NCI-H146 (cell line): ENCODE results near the gene MYB.
A peak's percentile ranks its signal among the peaks of the same experiment; 100 is the strongest.
"Not testable (repeated sequence)": the region's sequence is repeated elsewhere in the genome, so short reads cannot be mapped to it uniquely, and the experiment has no call there.

Source experiments
- DNase-seq: peaks from one replicate; lab custom pipeline; 2025; lab: John Stamatoyannopoulos, UW

The MYB gene

DNA sequence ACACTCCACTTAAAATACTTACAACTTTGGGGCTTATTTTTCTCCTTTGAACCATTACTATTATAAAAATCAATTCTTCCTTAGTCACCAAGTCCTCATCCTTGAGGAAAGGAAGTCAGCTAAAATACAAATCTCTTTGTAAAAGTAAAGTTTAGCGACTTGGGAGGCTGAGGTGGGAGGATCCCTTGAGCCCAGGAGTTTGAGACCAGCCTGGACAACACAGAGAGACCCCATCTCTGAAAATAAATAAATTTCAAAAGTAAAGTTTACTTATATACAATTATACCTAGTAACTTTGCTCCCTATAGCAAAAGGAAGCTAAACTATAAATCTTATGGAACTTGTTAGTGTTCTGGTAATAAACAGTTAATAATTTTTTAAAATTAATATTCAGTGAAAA is 40.4 kb downstream of the MYB start:
- no peak for DNase-seq

- no peak for DNase-seq
Measured at GRCh38 chr6:135222623-135223022, 41.5 kb downstream of the MYB start.

- DNase-seq, result no peak
Measured at GRCh38 chr6:135224037-135224647, 43.0 kb downstream of the MYB start.

DNA sequence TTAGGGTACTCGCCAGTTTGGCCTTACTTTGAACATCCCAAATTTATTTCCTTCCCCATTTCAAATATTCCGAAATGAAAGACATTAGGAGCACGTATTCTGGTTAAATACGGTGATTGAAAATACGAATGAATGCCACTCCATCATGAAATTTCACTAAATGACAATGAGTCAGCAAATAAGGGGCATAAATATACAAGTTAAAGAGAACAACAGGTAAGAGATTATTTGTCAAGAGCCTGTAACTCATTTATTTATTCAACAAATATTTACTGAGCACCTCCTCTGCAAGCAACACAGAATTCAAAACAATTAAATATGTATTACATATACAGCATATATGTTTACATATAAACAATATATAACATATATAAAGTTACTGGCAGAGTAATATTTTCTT is 44.8 kb downstream of the MYB start:
- no peak for DNase-seq

GRCh38 chr6:135226537-135226936 is 45.4 kb downstream of the MYB start:
- no peak for DNase-seq

DNA sequence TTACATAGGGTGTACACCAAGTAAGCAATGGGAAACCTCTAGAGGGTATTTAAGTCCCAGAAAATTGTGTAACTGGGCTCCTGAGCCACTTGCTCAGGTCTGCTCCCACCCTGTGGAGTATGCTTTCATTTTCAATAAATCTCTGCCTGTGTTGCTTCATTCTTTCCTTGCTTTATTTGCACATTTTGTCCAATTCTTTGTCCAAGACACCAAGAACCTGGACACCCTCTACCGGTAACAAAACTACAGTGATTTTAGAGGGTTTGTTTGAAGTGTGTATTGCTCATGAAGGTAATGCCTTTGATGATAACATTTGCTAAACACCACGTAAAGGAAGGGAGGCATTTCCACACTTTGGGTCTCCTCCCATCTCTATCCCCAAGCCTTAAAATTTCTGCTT is 46.2 kb downstream of the MYB start:
- DNase-seq, result no peak

GRCh38 chr6:135227758-135228157 is 46.6 kb downstream of the MYB start:
- DNase-seq, result no peak

GRCh38 chr6:135228486-135228885 is 47.4 kb downstream of the MYB start:
- no peak for DNase-seq

DNA sequence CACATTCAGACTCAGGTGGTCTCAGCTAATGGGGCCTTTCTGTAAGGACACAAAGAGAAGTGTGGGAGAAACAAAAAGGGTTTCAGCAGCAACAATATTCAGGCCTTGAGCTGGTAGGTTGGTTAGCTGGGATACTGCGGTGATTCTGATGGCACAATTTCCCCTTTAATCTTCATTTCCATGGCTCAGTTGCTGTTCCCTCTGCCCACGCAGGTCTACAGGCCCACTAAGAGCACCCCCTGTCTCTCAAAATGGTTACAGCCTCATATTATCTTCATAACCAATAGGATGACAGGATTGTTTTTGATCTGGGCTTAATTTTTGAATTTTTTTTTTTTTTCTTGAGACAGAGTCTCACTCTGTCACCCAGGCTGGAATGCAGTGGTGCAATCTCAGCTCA is 48.9 kb downstream of the MYB start:
- DNase-seq, result no peak

GRCh38 chr6:135230711-135231468 is 49.8 kb downstream of the MYB start:
- no peak for DNase-seq

DNA sequence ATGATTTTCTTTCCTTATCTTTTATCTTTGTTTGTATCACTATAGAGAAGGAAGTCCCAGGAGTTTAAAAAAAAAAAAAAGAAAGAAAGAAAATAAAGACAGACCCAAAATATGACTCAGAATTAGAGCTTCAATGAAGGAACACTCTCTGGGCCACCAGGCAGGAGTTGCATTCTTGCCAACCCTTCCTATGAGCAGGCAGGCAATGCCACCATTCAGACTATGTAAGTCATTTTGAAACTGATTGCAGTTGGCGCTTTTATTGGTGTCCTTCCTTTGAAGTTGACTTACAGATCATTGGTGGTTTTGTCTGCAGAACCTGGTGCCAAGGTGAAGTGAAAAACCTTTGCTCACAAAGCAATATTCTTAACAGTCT is 50.3 kb downstream of the MYB start:
- DNase-seq, result no peak

DNA sequence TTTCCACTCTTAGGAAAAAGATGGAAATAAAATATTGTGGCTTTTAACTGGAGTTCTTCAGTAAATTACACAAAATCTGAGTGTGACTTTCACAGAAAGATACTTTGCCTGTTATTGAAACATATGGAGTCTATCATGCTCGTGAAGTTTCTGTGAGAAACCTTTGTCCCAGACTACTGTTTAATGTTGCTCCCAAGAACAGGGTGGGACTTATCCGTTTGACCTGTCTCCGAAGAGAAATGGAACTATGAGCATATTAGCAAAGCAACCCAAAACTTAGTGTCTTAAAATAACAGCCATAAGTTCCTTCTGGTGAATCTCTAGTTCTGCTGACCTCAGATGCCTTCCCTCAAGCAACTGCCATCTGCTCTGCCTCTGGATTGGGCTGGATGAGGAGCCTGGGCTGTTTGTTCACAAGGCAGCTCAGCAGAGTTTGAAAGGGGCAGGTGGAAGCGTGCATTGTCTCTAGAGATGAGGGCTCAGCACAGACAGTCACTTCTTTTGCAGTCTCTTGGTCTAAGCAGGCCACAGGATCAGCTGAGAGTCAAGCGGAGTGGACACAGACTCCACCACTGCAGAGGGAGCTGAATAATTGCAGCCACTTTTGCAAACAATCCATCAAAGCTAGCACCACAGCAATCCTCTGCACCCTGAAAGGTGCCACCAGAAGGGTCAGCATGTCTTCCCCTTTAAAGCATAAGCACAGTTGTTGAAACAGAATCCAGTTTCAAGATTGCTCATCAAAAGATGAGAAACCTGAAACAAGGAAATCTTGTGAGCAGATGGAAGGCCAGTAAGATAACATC is 52.8 kb downstream of the MYB start:
- peak; percentile 75 for DNase-seq

- DNase-seq, result no peak
Measured at GRCh38 chr6:135234492-135234780, 53.3 kb downstream of the MYB start.

GRCh38 chr6:135235716-135236115 is 54.6 kb downstream of the MYB start:
- no peak for DNase-seq

DNA sequence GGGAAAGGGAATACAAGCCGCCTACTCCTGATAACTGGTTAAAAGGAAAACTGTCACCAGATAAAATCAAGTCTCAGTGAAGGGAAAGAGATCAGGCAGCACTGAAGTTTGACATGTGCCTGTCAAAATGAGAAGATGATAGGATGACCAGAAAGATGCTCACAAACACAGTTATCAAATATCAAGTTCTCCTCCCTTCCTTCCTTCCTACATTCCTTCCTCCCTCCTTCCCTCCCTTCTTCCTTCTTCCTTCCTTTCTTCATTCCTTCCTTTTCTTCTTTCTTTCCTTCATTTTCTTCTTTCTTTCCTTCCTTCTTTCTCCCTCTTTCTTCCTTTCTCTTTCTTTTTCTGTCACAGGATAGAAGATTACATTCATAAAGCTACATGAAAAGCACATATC is 55.2 kb downstream of the MYB start:
- DNase-seq, result no peak

- DNase-seq, result no peak
Measured at GRCh38 chr6:135236732-135237131, 55.6 kb downstream of the MYB start.

- no peak for DNase-seq
Measured at GRCh38 chr6:135240711-135241110, 59.6 kb downstream of the MYB start.

DNA sequence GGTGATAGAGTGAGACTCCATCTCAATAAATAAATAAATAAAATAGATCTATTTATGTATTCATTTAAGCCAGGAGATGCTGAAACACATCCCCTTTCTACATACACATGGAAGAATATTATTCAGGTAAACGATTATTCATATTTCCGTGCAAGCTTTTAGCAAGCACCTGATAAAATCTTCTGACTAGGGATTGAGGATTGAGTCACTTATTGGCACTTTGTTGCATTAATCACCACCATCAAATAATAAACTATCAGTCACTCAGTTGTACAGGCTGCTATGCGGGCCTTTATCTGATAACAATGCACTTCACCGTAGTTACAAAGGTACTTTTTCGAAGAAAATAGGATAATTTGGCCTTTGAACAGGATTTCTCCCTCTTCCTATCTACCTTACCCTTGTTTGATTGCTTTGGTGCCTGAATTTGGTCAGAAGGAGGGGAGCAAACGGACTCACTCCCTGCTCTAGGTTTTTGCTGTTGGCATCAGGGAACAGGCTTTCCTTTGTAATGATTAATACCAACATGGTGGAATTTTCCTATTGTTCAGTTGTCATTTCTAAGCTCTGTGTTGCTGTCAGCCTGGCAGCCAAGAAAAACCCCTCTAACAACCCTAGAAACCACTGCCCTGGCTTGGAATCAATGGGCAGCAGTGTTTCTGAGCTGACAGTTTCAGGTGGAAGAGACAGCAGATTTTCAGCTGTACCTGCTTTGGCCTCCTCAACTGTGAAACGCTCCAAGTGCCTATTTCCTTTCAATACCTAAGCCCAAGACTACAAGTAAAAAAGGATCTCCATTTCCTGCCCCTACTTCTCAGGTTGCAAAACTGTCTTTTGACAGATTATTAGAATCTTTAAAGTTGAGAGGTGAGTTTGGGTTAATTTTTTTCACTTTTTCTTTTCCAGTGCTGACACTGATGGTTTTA is 63.0 kb downstream of the MYB start:
- no peak for DNase-seq

- no peak for DNase-seq
Measured at GRCh38 chr6:135244805-135245204, 63.7 kb downstream of the MYB start.

DNA sequence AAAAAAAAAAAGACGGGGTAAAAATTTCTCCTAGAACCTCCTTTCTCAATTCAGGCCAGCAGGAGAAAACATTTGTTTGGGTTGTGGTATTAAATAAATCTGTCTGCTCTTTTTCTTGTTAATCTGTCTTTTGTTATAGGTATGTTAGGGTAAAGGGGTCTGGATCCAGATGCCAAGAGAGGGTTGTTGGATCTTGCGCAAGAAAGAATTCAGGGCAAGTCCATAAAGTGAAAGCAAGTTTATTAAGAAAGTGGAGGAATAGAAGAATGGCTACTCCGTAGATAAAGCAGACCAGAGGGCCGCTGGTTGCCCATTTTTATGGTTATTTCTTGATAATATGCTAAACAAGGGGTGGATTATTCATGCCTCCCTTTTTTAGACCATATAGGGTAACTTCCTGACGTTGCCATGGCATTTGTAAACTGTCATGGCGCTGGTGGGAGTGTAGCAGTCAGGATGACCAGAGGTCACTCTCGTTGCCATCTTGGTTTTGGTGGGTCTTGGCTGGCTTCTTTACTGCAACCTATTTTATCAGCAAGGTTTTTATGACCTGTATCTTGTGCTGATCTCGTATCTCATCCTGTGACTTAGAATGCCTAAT is 65.4 kb downstream of the MYB start:
- not testable (repeated sequence) for DNase-seq

DNA sequence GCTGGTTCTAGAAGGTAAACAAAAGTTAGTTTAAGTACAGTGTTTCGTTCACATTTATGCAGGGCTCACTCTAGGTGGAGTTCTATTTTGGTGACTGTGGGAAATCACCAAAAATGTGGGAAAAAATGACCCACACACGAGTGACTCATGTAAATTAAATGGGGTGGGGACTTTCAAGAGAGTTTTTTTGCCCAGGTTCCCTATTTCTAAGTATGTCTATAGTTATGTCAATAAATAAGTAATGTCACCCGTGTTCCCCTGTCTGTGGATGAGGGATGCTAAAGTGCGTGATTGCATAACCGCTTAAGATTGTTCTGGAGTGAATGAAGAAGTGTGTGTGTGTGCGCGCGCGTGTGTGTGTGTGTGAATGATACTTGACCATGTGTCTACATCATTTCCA is 69.1 kb downstream of the MYB start:
- peak; percentile 47 for DNase-seq
